NCI-H2196 (cell line): ENCODE measurements around the gene ATF5.
"Not testable (repeated sequence)": the region's sequence is repeated elsewhere in the genome, so short reads cannot be mapped to it uniquely, and the experiment has no call there.

Source experiments
- DNase-seq: peaks from one replicate; lab custom pipeline; 2025; ENCODE audit not compliant: unreplicated experiment; lab: John Stamatoyannopoulos, UW

Gene ATF5

GRCh38 chr19:49921871-49922795, 6.9 kb upstream of the ATF5 start:
- no peak for DNase-seq

GRCh38 chr19:49923055-49924003, 5.7 kb upstream of the ATF5 start:
- no peak for DNase-seq

- no peak for DNase-seq
These were observed 4.8 kb upstream of the ATF5 start for GRCh38 chr19:49924004-49924880.

- not testable (repeated sequence) for DNase-seq
These were observed 4.2 kb upstream of the ATF5 start for GRCh38 chr19:49924881-49925210.

GRCh38 chr19:49925486-49925885, 3.5 kb upstream of the ATF5 start:
- DNase-seq = no peak

- no peak for DNase-seq
These were observed 2.5 kb upstream of the ATF5 start for GRCh38 chr19:49926515-49926914.

- DNase-seq = no peak
These were observed 1.3 kb upstream of the ATF5 start for GRCh38 chr19:49927526-49928264.

GRCh38 chr19:49929611-49930482, 842 bp downstream of the ATF5 start:
- peak; percentile 97 for DNase-seq

- DNase-seq = peak; percentile 76
These were observed 1.5 kb downstream of the ATF5 start for GRCh38 chr19:49930483-49931011.

- DNase-seq = no peak
These were observed 2.5 kb downstream of the ATF5 start for GRCh38 chr19:49931293-49932040.

- DNase-seq = no peak
These were observed 3.0 kb downstream of the ATF5 start for GRCh38 chr19:49932041-49932451.

GRCh38 chr19:49932731-49933131, 3.7 kb downstream of the ATF5 start:
- DNase-seq = no peak

GRCh38 chr19:49933643-49934042, 4.6 kb downstream of the ATF5 start:
- DNase-seq = no peak

- DNase-seq = no peak
These were observed 7.5 kb downstream of the ATF5 start for GRCh38 chr19:49936549-49936948.

- peak; percentile 86 for DNase-seq
These were observed 8.9 kb downstream of the ATF5 start for GRCh38 chr19:49937750-49938381.

GRCh38 chr19:49938662-49939061, 9.7 kb downstream of the ATF5 start:
- DNase-seq = no peak

GRCh38 chr19:49939721-49940481, 10.9 kb downstream of the ATF5 start:
- no peak for DNase-seq
